GM12874 (cell line): ENCODE data around the gene MYO1E.

Experiments used
- CTCF ChIP-seq: IDR thresholded peaks from 2 replicates; pipeline ENCODE4 v1.5.1; 2011; ENCODE audit warnings: low read depth, mild to moderate bottlenecking, control low read depth, low read length, moderate library complexity; ENCODE audit not compliant: insufficient read depth

Gene MYO1E

GRCh38 chr15:59369597-59369996 is 3.1 kb downstream of the MYO1E start:
- no peak for TF ChIP-seq CTCF

GRCh38 chr15:59367022-59367451 is 5.6 kb downstream of the MYO1E start:
- TF ChIP-seq CTCF, result no peak

- TF ChIP-seq CTCF, result no peak
These were observed 6.2 kb downstream of the MYO1E start for GRCh38 chr15:59366333-59367021.

GRCh38 chr15:59364248-59364647 is 8.4 kb downstream of the MYO1E start:
- no peak for TF ChIP-seq CTCF

- TF ChIP-seq CTCF, result no peak
These were observed 10.3 kb downstream of the MYO1E start for GRCh38 chr15:59362331-59362730.

GRCh38 chr15:59360896-59361295 is 11.8 kb downstream of the MYO1E start:
- no peak for TF ChIP-seq CTCF

GRCh38 chr15:59360305-59360704 is 12.4 kb downstream of the MYO1E start:
- TF ChIP-seq CTCF, result peak; percentile 46; the same call in 1 of the 2 replicates
